Adrenal gland (tissue), 5 donors: Measurements from ENCODE around the gene UNC119B.

Experiments used
- POLR2A ChIP-seq, 2 donors: fragments of 450-650 bp; IDR thresholded peaks; one replicate each; pipeline ENCODE4 v1.6.1; 2017; ENCODE audit warnings: antibody characterized with exemption in 2 of 2, mild to moderate bottlenecking in 2 of 2, moderate library complexity in 1 of 2
- TF ChIP-seq, protein P1 (sequence below), 6 experiments: fragments of 450-650 bp in 4 of 6; fragments of 200-600 bp in 2 of 6; sonication (generic) in 1 of 6; IDR thresholded peaks; 1 replicate in 5 of 6; 2 replicates in 1 of 6; pipeline versions ENCODE4 v1.5.1 to v1.8.0; 2016 to 2021; ENCODE audit warnings: antibody characterized with exemption in 6 of 6, mild to moderate bottlenecking in 2 of 6, moderate library complexity in 1 of 6
- donor health status: DM: no; HTN: no; CAD: no.

DNA sequence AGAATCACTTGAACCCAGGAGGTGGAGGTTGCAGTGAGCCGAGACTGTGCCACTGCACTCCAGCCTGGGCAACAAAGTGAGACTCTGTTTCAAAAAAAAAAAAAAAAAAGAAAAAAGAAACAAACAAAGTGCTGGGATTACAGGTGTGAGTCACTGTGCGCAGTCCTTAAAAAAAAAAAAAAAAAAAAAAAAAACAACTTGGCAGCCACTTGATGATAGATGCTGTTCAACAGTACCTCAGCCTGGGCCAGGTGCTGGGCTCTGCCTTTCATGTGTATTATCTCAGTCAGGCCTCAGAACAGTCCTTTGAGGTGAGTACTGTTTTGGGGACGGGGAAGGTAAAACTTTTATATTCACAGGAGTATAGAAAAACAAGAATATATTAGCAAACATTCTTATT is 24.9 kb downstream of the UNC119B start:
- TF ChIP-seq, protein P1, sequence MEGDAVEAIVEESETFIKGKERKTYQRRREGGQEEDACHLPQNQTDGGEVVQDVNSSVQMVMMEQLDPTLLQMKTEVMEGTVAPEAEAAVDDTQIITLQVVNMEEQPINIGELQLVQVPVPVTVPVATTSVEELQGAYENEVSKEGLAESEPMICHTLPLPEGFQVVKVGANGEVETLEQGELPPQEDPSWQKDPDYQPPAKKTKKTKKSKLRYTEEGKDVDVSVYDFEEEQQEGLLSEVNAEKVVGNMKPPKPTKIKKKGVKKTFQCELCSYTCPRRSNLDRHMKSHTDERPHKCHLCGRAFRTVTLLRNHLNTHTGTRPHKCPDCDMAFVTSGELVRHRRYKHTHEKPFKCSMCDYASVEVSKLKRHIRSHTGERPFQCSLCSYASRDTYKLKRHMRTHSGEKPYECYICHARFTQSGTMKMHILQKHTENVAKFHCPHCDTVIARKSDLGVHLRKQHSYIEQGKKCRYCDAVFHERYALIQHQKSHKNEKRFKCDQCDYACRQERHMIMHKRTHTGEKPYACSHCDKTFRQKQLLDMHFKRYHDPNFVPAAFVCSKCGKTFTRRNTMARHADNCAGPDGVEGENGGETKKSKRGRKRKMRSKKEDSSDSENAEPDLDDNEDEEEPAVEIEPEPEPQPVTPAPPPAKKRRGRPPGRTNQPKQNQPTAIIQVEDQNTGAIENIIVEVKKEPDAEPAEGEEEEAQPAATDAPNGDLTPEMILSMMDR (IDR thresholded peaks at IDR 0.05) = no peak
- TF ChIP-seq POLR2A (IDR thresholded peaks at IDR 0.05) = no peak
